ENCODE data around the gene TCTA.

TCTA gene

DNA sequence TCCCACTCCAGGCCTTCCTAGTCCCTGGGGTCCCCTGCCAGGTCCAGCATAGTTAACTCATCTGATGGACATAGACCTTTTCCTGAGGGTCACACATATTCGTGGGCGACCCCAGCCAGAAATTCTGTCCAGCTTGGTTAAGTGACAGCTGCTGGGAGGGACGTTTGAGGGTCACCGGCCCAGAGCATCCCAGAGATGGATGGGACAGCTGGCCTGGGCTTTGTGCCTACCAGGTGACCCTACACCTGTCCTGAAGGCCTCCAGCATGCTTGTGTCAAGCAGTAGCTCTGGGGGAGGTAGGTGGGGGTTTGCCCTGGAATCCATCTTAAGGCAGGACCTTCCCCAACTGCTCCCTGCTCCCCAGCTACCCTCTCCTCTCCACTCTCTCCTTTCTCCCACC lies 48.7 kb downstream of the TCTA start:
- no peak for DNase-seq (ENCODE audit: low read depth)

DNA sequence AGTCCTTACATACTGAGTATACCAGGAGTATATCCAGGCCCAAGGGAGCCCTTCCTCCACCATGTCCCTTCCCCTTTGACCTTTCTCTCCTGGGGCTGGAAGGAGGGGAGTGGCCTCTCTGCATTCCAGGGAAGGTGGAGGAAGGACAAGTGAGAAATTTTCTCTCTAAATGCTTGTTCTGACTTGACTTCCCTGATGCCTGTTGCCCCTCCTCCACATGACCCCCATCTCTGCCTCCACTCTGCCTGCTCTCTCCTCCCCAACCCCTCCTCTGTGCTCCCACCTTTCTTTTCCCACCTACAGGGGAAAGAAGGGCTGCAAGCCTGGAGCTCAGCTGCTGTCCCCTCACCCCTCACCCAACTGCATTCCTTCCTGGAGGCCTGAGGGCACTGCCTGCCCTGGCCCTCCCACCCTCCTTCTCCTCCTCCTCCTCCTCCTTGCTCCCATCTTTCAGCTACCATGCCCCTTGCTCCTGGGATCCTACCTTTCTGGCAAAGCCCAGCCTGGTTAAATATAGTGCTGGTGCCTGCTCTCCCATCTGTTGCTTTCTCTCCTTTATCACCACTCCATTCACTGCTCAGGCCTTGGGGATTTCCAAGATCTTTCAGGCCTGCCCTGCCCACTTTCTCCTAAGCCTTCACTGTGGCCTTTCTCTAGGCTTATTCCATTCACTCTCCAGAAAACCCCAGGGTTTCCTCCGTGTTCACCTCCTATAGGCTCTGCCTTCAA lies 49.4 kb downstream of the TCTA start:
- no peak for DNase-seq (ENCODE audit: low read depth)

DNA sequence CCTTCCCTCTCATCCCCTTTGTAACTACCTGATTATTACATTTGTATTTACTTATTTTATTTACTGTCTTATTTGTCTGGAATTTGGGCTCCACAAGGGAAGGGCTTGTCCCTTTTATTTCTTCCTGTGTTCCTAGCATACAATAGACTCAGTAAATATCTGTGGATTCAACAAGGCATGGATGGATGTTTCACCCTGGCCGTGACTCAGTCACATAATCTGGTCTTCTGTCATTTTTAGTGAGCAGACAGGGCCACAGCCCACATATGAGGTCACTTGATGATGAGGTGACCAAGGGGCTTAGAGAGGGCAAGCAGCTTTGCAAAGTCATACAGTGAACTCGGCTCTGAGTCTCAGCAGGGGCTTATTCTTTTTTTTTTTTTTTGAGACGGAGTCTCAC lies 50.0 kb downstream of the TCTA start:
- no peak for DNase-seq (ENCODE audit: low read depth)

DNA sequence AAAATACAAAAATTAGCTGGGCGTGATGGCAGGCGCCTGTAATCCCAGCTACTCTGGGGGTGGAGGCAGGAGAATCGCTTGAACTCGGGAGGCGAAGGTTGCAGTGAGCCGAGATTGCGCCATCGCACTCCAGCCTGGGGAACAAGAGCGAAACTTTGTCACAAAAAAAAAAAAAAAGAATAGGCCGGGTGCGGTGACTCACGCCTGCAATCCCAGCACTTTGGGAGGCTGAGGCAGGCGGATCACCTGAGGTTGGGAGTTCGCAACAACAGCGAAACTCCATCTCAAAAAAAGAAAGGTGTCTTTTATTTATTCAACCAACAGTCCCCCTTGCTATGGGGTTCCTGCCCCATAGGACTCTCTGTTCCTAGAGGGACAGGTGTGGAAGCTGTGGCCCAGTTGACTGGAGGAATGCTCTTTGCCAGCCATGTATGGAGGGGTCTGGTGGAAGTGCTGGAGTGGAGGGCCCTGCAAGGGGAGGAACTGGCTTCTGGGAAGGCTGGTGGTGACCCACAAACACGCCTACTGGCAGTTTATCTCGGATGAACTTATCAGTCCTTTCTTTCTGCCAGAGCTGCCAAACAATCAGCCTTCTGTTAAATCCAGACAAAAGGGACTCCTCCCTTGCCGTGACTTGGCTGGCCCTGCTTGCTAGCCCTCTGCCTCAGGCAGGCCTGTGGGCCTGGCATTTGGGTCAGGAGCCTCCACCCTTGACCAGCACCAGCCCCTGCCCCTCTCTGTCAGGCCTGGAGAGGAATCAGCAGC lies 53.2 kb downstream of the TCTA start:
- no peak for DNase-seq (ENCODE audit: low read depth)
